AG04450 (cell line): ENCODE results near the gene NAA60. TPM values are rescaled to one million over a fixed set of nuclear protein-coding genes. Genes with fewer than 3 reads are reported as not detected.

Experiments used
- CTCF ChIA-PET: fragments of 300-600, 350-600 bp; formaldehyde crosslinking; extraction: SDS; loops from one replicate; lab custom pipeline; 2022; ENCODE audit warnings: antibody characterized with exemption, inconsistent platforms; lab: Charles Lee
- POLR2A ChIA-PET: fragments of 350-600 bp; formaldehyde crosslinking; extraction: SDS; loops from one replicate; lab custom pipeline; 2021; ENCODE audit warnings: antibody characterized with exemption, inconsistent platforms; lab: Yijun Ruan, JAX
- DNase-seq: peaks from one replicate; pipeline ENCODE4 v3.0.0-alpha.2; 2011; ENCODE audit warnings: low read depth, low spot score
- H3K27ac ChIP-seq: one replicate; pipeline ENCODE4 v1.5.1; 2012; ENCODE audit warnings: low read depth, low read length, control low read depth
- H3K27me3 ChIP-seq: one replicate; pipeline ENCODE4 v1.6.0; 2012; ENCODE audit warnings: low read length; ENCODE audit not compliant: control insufficient read depth, insufficient read depth
- H3K4me3 ChIP-seq: 2 replicates; pipeline ENCODE4 v1.5.1; 2011; ENCODE audit warnings: mild to moderate bottlenecking, low read depth, low read length, control low read depth
- H3K9me3 ChIP-seq: 2 replicates; pipeline ENCODE4 v1.5.1; 2012; ENCODE audit warnings: low read length; ENCODE audit not compliant: control insufficient read depth, insufficient read depth
- polyA plus RNA-seq: library from polyadenylated mRNA; depleted of rRNA; stranded (reverse); fragments of >200 nt; gene quantifications from 2 replicates; pipeline ENCODE4 v1.2.3, GENCODE V29; 2011
- TF ChIP-seq, protein P1 (sequence below): IDR thresholded peaks from 2 replicates; pipeline ENCODE4 v1.5.1; 2011; ENCODE audit warnings: low read depth, low read length, control low read depth, inconsistent platforms

NAA60 gene
- polyA plus RNA-seq, 1 experiment, result 28.8 TPM

DNA sequence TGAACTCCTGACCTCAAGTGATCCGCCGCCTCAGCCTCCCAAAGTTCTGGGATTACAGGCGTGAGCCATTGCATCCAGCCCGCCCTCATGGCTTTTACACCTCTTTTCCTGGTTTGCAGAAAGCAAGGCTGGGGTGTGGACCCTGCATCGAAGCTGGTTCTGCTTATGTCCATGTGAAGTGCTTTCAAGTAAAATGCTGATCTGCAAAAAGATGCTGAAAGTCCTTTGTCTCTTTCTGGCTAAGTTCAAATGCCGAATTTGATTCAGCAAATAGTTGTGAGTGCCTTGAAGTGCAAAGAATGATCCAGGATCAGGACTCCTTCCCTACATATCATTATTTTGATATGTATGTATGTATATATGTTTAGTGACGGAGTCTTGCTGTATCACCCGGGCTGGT lies 17.1 kb downstream of the NAA60 start:
- POLR2A ChIA-PET, result no interaction called here
- H3K9me3 ChIP-seq, result no peaks in the 10 kb centered on the region
- no peaks in the 10 kb centered on the region for H3K27me3 ChIP-seq
- TF ChIP-seq, protein P1, sequence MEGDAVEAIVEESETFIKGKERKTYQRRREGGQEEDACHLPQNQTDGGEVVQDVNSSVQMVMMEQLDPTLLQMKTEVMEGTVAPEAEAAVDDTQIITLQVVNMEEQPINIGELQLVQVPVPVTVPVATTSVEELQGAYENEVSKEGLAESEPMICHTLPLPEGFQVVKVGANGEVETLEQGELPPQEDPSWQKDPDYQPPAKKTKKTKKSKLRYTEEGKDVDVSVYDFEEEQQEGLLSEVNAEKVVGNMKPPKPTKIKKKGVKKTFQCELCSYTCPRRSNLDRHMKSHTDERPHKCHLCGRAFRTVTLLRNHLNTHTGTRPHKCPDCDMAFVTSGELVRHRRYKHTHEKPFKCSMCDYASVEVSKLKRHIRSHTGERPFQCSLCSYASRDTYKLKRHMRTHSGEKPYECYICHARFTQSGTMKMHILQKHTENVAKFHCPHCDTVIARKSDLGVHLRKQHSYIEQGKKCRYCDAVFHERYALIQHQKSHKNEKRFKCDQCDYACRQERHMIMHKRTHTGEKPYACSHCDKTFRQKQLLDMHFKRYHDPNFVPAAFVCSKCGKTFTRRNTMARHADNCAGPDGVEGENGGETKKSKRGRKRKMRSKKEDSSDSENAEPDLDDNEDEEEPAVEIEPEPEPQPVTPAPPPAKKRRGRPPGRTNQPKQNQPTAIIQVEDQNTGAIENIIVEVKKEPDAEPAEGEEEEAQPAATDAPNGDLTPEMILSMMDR, result no peak
- no peak overlapping the region for H3K27ac ChIP-seq
- no peak overlapping the region for H3K4me3 ChIP-seq
- no peak for DNase-seq
- CTCF ChIA-PET, result no interaction called here

DNA sequence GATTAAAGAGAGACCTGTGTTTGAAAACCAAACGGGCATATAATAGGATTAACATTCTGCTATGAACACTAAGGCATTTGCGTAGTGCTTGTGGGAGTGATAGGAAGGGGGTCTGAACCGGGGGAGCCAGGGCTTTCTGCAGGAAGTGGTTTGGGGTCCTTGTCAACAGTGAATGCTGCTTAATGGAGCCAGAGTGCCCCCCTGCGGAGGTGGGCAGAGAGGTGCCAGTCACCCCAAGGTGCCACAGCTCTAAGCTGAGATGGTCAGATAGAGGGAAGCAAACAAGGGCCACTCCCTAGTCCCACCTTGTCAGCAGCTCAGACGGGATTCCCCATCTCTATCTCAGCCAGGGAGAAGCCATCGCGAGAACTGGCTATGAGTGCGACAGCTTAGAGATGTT lies 17.7 kb downstream of the NAA60 start:
- no peaks in the 10 kb centered on the region for H3K27me3 ChIP-seq
- DNase-seq, result no peak
- TF ChIP-seq, protein P1, result no peak
- CTCF ChIA-PET, result no interaction called here
- no peak overlapping the region for H3K4me3 ChIP-seq
- H3K9me3 ChIP-seq, result no peaks in the 10 kb centered on the region
- POLR2A ChIA-PET, result no interaction called here
- no peak overlapping the region for H3K27ac ChIP-seq

DNA sequence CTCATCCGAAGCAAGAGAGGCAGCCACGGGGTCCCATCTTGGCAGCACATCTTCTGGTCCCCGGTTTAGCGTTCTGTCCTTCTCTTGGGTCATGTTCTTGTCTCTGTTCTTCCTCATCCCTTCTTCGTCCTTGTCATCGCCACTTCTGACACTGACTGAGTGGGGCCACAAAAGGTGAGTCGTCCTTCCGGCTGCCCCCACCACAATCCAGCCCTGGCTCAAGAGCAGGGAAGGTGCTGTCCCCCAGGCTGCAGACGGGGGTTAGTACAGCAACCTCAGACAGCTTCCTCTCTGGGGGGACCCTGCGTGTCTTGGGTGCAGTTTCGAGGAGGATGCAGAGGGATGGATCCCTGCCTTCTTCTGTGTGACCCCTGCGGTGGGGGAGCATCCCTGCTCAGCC lies 21.8 kb downstream of the NAA60 start:
- H3K27ac ChIP-seq, result no peak overlapping the region
- no peaks in the 10 kb centered on the region for H3K27me3 ChIP-seq
- DNase-seq, result no peak
- ChIA-PET CTCF (no interaction called here), POLR2A (no interaction called here)
- H3K4me3 ChIP-seq, result no peak overlapping the region
- H3K9me3 ChIP-seq, result peaks cover 4% of the 10 kb centered on the region
- TF ChIP-seq, protein P1, result no peak

DNA sequence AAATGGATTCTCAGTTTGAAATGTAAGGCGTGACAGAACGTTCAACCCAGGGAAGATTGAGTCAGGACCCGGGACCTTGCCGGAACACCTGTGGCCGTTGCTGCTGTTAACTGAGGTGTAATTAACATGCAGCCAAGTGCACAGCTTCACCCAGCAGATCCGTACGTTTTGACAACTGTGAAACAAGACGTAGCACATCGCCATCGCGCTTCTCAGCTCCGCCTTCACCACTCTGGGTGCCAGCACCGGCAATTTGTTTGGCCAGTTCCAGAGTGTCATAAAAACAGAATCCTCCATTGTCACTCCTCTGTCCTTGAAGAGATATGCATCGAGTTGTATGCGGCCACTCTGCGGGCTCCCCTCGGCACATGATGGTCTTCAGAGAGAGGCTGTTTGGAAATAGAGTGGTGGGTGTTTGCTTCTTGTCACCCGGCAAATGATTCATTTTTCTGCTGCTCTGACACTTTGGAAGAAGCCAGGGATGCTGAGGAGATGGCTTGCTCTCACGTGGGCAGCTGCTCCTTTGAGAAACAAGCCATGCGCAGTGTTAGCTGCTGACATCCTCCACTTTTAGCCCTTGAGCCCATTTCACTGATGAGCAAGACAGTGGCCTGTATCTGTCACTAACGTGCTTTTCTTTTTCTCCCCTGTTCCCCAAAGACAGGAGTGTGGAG lies 22.6 kb downstream of the NAA60 start:
- Histone ChIP-seq H3K27ac (no peak overlapping the region), H3K9me3 (peaks cover 4% of the 10 kb centered on the region), H3K4me3 (no peak overlapping the region), H3K27me3 (no peaks in the 10 kb centered on the region)
- ChIA-PET POLR2A (no interaction called here), CTCF (no interaction called here)
- no peak for DNase-seq
- TF ChIP-seq, protein P1, result no peak

DNA sequence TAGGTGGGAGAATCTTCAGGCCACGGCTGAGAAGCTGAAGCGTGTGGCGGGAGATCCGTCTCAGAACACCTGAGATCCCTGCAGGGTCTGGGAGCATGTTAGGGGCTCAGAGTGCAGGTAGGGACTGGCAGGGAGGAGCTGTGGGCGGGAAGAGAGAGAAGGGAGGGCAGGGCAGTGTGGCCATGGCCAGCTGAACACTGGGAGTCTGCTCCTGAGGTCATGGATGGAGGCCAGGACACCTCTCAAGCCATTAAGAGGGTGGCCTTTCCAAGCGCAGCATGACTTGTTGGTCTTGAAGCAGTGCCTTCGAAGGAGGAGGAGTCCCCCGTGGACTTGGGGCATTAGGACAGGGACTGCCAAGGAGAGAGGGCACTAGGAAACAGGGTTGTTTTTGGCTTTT lies 23.7 kb downstream of the NAA60 start:
- ChIA-PET CTCF (no interaction called here), POLR2A (interaction anchor here (0.6 kb wide), 1 partner anchor 29 kb away, joined by 3 read pairs; no protein-coding TSS in a partner anchor)
- no peak overlapping the region for H3K27ac ChIP-seq
- TF ChIP-seq, protein P1, result no peak
- no peaks in the 10 kb centered on the region for H3K27me3 ChIP-seq
- H3K9me3 ChIP-seq, result peaks cover 9% of the 10 kb centered on the region
- DNase-seq, result no peak
- no peak overlapping the region for H3K4me3 ChIP-seq
